ENCODE measurements around the gene C5. TPM values are rescaled to one million over a fixed set of nuclear protein-coding genes. Genes with fewer than 3 reads are reported as not detected.
"Not testable (repeated sequence)": the region's sequence is repeated elsewhere in the genome, so short reads cannot be mapped to it uniquely, and the experiment has no call there.

C5 gene
- total RNA-seq, 1 experiment from 2014 or later: 4.2 TPM

DNA sequence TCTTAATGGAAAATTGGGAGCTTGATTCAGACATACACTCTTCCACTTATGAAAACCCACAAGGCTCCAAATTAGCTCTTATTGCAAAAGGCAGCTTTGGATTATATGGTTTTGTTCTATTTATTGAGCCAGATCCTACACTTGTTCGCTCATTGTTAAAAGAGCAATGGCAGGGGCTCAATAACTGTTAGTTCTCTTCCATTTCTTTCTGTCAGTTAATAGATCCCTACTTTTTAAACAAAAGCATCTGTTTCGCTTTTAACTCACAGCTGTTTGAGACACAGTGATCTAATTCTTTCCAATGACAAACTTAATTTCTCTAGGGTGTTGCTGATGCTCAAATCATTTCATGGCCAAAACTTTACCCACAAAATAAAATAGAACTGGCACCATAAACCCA, 11.7 kb downstream of the C5 start:
- H3K4me3 Mint-ChIP-seq (ENCODE audit: unreplicated experiment): no peak overlapping the region
- H3K9me3 Mint-ChIP-seq (ENCODE audit: unreplicated experiment): no peaks in the 10 kb centered on the region
- H3K4me1 Mint-ChIP-seq (ENCODE audit: insufficient read depth, unreplicated experiment): no peaks in the 10 kb centered on the region
- intact Hi-C loops (cut with micrococcal nuclease): no loop called here
- peaks cover 6% of the 10 kb centered on the region for H3K36me3 Mint-ChIP-seq (ENCODE audit: insufficient read depth, unreplicated experiment)
- no peak overlapping the region for H3K27ac Mint-ChIP-seq (ENCODE audit: low read depth, unreplicated experiment)
- no peaks in the 10 kb centered on the region for H3K27me3 Mint-ChIP-seq (ENCODE audit: insufficient read depth, unreplicated experiment)
- no TSS peak for BruUV-seq (replicated peaks)
- no peak for TF ChIP-seq CTCF (IDR thresholded peaks at IDR 0.05; ENCODE audit: unreplicated experiment)
- no peak for DNase-seq (ENCODE audit: unreplicated experiment)
- POLR2A ChIA-PET: no interaction called here
- CTCF ChIA-PET: interaction anchor here (1.2 to 1.3 kb wide), 3 partner anchors 22 to 283 kb away, joined by 4 to 8 read pairs (median 5); no protein-coding TSS in a partner anchor

DNA sequence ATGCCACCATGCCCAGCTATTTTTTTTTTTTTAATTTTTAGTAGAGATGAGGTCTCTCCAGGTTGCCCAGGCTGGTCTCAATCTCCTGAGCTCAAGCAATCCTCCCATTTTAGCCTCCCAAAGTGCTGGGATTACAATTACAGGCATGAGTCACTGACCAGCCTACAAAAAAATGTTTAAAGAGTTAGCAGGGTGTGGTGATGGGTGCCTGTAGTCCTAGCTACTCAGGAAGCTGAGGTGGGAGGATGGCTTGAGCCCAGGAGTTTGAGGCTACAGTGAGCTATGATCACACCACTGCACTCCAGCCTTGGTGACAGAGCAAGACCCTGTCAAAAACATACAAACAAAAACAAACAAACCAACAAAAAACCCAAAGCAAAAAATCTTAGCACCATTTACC, 14.4 kb downstream of the C5 start:
- BruUV-seq (replicated peaks); H3K4me1 Mint-ChIP-seq (ENCODE audit: insufficient read depth, unreplicated experiment); H3K27me3 Mint-ChIP-seq (ENCODE audit: insufficient read depth, unreplicated experiment); H3K9me3 Mint-ChIP-seq (ENCODE audit: unreplicated experiment); intact Hi-C loops (cut with micrococcal nuclease); H3K4me3 Mint-ChIP-seq (ENCODE audit: unreplicated experiment); H3K36me3 Mint-ChIP-seq (ENCODE audit: insufficient read depth, unreplicated experiment); H3K27ac Mint-ChIP-seq (ENCODE audit: low read depth, unreplicated experiment): not testable (repeated sequence)
- POLR2A ChIA-PET: interaction anchor here (0.6 to 0.9 kb wide), 2 partner anchors 11 to 242 kb away, joined by 3 read pairs; partner anchors contain the start of gene FBXW2
- CTCF ChIA-PET: interaction anchor here (0.6 to 3.0 kb wide), 5 partner anchors 24 to 291 kb away, joined by 3 to 16 read pairs (median 4); no protein-coding TSS in a partner anchor
- peak; percentile 42 for DNase-seq (ENCODE audit: unreplicated experiment)

DNA sequence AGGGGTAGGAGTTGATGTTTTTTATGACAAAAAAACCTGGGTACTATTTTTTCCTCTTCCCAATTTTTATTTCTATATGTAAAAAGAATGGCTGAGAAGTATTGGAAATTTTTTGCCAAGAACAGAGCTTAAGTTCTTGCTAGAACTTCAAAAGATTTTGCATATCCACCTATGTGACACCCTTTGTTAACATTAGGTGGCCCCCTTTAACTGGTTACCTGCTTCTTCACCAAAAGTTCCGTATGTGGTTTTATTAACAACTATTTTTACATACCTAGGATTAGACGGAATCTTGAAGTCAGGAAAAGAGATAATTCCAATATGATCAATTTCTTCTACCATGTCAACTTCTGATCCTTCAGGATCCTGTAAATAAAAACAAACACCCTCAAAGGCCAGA, 15.5 kb downstream of the C5 start:
- no peaks in the 10 kb centered on the region for H3K27me3 Mint-ChIP-seq (ENCODE audit: insufficient read depth, unreplicated experiment)

DNA sequence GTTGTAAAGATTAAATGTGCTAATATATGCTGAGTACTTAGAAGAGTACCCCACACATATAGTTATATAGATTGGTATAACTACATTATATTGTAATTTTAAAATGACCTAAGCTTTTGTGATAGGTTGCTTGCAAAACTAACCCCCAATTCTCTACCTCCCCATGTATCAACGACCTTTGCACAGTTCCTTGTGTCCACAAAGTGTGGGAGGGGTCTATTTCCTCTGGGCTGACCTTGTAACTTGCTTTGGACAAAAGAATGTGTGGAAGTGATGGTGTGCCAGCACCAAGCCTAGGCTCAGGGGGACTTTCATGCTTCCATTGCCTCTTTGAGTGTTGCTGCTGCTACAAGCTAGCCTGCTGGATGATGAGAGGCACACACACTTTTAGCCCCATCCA, 20.6 kb downstream of the C5 start:
- ChIA-PET POLR2A (interaction anchor here (0.6 to 0.8 kb wide), 2 partner anchors 182 to 392 kb away, joined by 3 read pairs; no protein-coding TSS in a partner anchor), CTCF (interaction anchor here (1.1 kb wide), 3 partner anchors 30 to 46 kb away, joined by 3 to 4 read pairs (median 4); no protein-coding TSS in a partner anchor)
- BruUV-seq (replicated peaks): no TSS peak

More for the DNA sequence above, 15.5 kb downstream of the C5 start:
- no peak for TF ChIP-seq CTCF (IDR thresholded peaks at IDR 0.05; ENCODE audit: unreplicated experiment)
- H3K36me3 Mint-ChIP-seq (ENCODE audit: insufficient read depth, unreplicated experiment): peaks cover 6% of the 10 kb centered on the region
- CTCF ChIA-PET: interaction anchor here (2.2 to 3.0 kb wide), 2 partner anchors 25 to 279 kb away, joined by 4 to 16 read pairs; no protein-coding TSS in a partner anchor
- DNase-seq (ENCODE audit: unreplicated experiment): no peak
- intact Hi-C loops (cut with micrococcal nuclease): no loop called here
- no peak overlapping the region for H3K27ac Mint-ChIP-seq (ENCODE audit: low read depth, unreplicated experiment)
- BruUV-seq (replicated peaks): no TSS peak
- POLR2A ChIA-PET: interaction anchor here (1.2 kb wide), 1 partner anchor 101 kb away, joined by 5 read pairs; no protein-coding TSS in a partner anchor
- no peak overlapping the region for H3K4me3 Mint-ChIP-seq (ENCODE audit: unreplicated experiment)
- no peaks in the 10 kb centered on the region for H3K9me3 Mint-ChIP-seq (ENCODE audit: unreplicated experiment)
- no peaks in the 10 kb centered on the region for H3K4me1 Mint-ChIP-seq (ENCODE audit: insufficient read depth, unreplicated experiment)

DNA sequence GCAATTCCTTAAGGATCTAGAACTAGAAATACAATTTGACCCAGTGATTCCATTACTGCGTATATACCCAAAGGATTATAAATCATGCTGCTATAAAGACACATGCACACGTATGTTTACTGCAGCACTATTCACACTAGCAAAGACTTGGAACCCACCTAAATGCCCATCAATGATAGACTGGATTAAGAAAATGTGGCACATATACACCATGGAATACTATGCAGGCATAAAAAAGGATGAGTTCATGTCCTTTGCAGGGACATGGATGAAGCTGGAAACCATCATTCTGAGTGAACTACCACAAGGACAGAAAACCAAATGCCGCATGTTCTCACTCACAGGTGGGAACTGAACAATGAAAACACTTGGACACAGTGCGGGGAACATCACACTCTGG, 21.8 kb downstream of the C5 start:
- CTCF ChIA-PET: interaction anchor here (1.1 kb wide), 1 partner anchor 32 kb away, joined by 4 read pairs; no protein-coding TSS in a partner anchor
- DNase-seq (ENCODE audit: unreplicated experiment); H3K27ac Mint-ChIP-seq (ENCODE audit: low read depth, unreplicated experiment): not testable (repeated sequence)

More for the DNA sequence above, 20.6 kb downstream of the C5 start:
- H3K4me1 Mint-ChIP-seq (ENCODE audit: insufficient read depth, unreplicated experiment): no peaks in the 10 kb centered on the region
- H3K9me3 Mint-ChIP-seq (ENCODE audit: unreplicated experiment): no peaks in the 10 kb centered on the region
- H3K36me3 Mint-ChIP-seq (ENCODE audit: insufficient read depth, unreplicated experiment): peaks cover 6% of the 10 kb centered on the region
- no peaks in the 10 kb centered on the region for H3K27me3 Mint-ChIP-seq (ENCODE audit: insufficient read depth, unreplicated experiment)
- intact Hi-C loops (cut with micrococcal nuclease): no loop called here
- H3K4me3 Mint-ChIP-seq (ENCODE audit: unreplicated experiment): no peak overlapping the region
- DNase-seq (ENCODE audit: unreplicated experiment): no peak
- H3K27ac Mint-ChIP-seq (ENCODE audit: low read depth, unreplicated experiment): no peak overlapping the region
- no peak for TF ChIP-seq CTCF (IDR thresholded peaks at IDR 0.05; ENCODE audit: unreplicated experiment)

More for the DNA sequence above, 21.8 kb downstream of the C5 start:
- H3K36me3 Mint-ChIP-seq (ENCODE audit: insufficient read depth, unreplicated experiment); BruUV-seq (replicated peaks); H3K9me3 Mint-ChIP-seq (ENCODE audit: unreplicated experiment); POLR2A ChIA-PET; intact Hi-C loops (cut with micrococcal nuclease); H3K4me1 Mint-ChIP-seq (ENCODE audit: insufficient read depth, unreplicated experiment); H3K27me3 Mint-ChIP-seq (ENCODE audit: insufficient read depth, unreplicated experiment); H3K4me3 Mint-ChIP-seq (ENCODE audit: unreplicated experiment): not testable (repeated sequence)
